ENCODE measurements around the gene SH3RF3. TPM values are rescaled to one million over a fixed set of nuclear protein-coding genes. Genes with fewer than 3 reads are reported as not detected.
A peak's percentile ranks its signal among the peaks of the same experiment; 100 is the strongest.

The SH3RF3 gene
- total RNA-seq, 4 donors from 2014 or later: 2.8 to 5.7 (median 3.0) TPM

GRCh38 chr2:109379507-109379906 lies 250.5 kb downstream of the SH3RF3 start:
- peaks cover 42 to 63% of the 10 kb centered on the region in 2 donors for H3K4me1 ChIP-seq
- H3K27ac ChIP-seq: no peak overlapping the region
- no peaks in the 10 kb centered on the region for H3K9me3 ChIP-seq
- no peak for ATAC-seq
- DNase-seq: peak in 1 of 2 donors; percentile 4
- H3K27me3 ChIP-seq: no peaks in the 10 kb centered on the region
- in situ Hi-C loops (cut with MboI; ENCODE audit: low sequenced_read_pairs in 4 of 4): no loop called here
- TF ChIP-seq POLR2A (IDR thresholded peaks at IDR 0.05) (no peak), CTCF (IDR thresholded peaks at IDR 0.05 in 4 of 5, conservative IDR thresholded peaks at IDR 0.05 in 1 of 5) (no peak)
- no peaks in the 10 kb centered on the region for H3K36me3 ChIP-seq
- H3K4me3 ChIP-seq: no peak overlapping the region
- intact Hi-C loops (cut with DNase I; ENCODE audit: low total_unique reads): no loop called here

GRCh38 chr2:109380502-109381326 lies 251.7 kb downstream of the SH3RF3 start:
- in situ Hi-C loops (cut with MboI; ENCODE audit: low sequenced_read_pairs in 4 of 4) (no loop called here), intact Hi-C loops (cut with DNase I; ENCODE audit: low total_unique reads) (loop anchor here (1.0 to 5.0 kb wide), 2 partner anchors 42 to 127 kb away; no protein-coding TSS in a partner anchor)
- DNase-seq: peak; percentile 89 to 94

GRCh38 chr2:109381327-109381820 lies 252.4 kb downstream of the SH3RF3 start:
- Histone ChIP-seq H3K27ac (peak overlapping the region; percentile 68 to 81 (median 72)), H3K9me3 (no peaks in the 10 kb centered on the region), H3K27me3 (no peaks in the 10 kb centered on the region), H3K36me3 (no peaks in the 10 kb centered on the region), H3K4me3 (no peak overlapping the region), H3K4me1 (peaks cover 36 to 52% of the 10 kb centered on the region in 2 donors)
- ATAC-seq: peak; percentile 12 to 35
- intact Hi-C loops (cut with DNase I; ENCODE audit: low total_unique reads) (loop anchor here (1.0 to 5.0 kb wide), 2 partner anchors 41 to 126 kb away; no protein-coding TSS in a partner anchor), in situ Hi-C loops (cut with MboI; ENCODE audit: low sequenced_read_pairs in 4 of 4) (no loop called here)
- DNase-seq: no peak
- TF ChIP-seq CTCF (IDR thresholded peaks at IDR 0.05 in 4 of 5, conservative IDR thresholded peaks at IDR 0.05 in 1 of 5) (no peak), POLR2A (IDR thresholded peaks at IDR 0.05) (no peak)

More at GRCh38 chr2:109380502-109381326, 251.7 kb downstream of the SH3RF3 start:
- Histone ChIP-seq H3K4me1 (peaks cover 36 to 53% of the 10 kb centered on the region in 2 donors), H3K27me3 (no peaks in the 10 kb centered on the region), H3K9me3 (no peaks in the 10 kb centered on the region), H3K4me3 (no peak overlapping the region), H3K36me3 (no peaks in the 10 kb centered on the region), H3K27ac (peak overlapping the region; percentile 68 to 81 (median 72))
- TF ChIP-seq POLR2A (IDR thresholded peaks at IDR 0.05) (no peak), CTCF (IDR thresholded peaks at IDR 0.05 in 4 of 5, conservative IDR thresholded peaks at IDR 0.05 in 1 of 5) (no peak)
- ATAC-seq: peak; percentile 85 to 90

GRCh38 chr2:109382226-109382895 lies 253.4 kb downstream of the SH3RF3 start:
- in situ Hi-C loops (cut with MboI; ENCODE audit: low sequenced_read_pairs in 4 of 4): no loop called here
- TF ChIP-seq CTCF (IDR thresholded peaks at IDR 0.05 in 4 of 5, conservative IDR thresholded peaks at IDR 0.05 in 1 of 5) (no peak), POLR2A (IDR thresholded peaks at IDR 0.05) (no peak)
- intact Hi-C loops (cut with DNase I; ENCODE audit: low total_unique reads): loop anchor here (5.0 kb wide), 1 partner anchor 125 kb away; no protein-coding TSS in a partner anchor
- Histone ChIP-seq H3K27me3 (no peaks in the 10 kb centered on the region), H3K36me3 (no peaks in the 10 kb centered on the region), H3K4me1 (peaks cover 36 to 52% of the 10 kb centered on the region in 2 donors), H3K27ac (peak overlapping the region; percentile 67 to 72 (median 70)), H3K9me3 (no peaks in the 10 kb centered on the region), H3K4me3 (no peak overlapping the region)
- peak in 1 of 2 donors; percentile 25 for DNase-seq
- no peak for ATAC-seq
